NCI-H526 (cell line): Measurements from ENCODE around the gene C17orf67.

Source experiments
- DNase-seq, 2 experiments: peaks; one replicate each; lab custom pipeline; 2025; lab: John Stamatoyannopoulos, UW

Gene C17orf67, protein sequence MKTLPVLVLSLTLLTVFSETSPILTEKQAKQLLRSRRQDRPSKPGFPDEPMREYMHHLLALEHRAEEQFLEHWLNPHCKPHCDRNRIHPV

GRCh38 chr17:56833809-56834379 is at the start of gene C17orf67, which contains the start of gene DGKE:
Gene C17orf67, minus strand, starts transcription at chr17:56833920. Its CDS starts 18,110 bp downstream, at chr17:56815810.
Gene DGKE, plus strand, starts transcription at chr17:56834151. Its CDS starts 645 bp downstream, at chr17:56834796.
- peak; percentile 79 to 97 for DNase-seq

DNA sequence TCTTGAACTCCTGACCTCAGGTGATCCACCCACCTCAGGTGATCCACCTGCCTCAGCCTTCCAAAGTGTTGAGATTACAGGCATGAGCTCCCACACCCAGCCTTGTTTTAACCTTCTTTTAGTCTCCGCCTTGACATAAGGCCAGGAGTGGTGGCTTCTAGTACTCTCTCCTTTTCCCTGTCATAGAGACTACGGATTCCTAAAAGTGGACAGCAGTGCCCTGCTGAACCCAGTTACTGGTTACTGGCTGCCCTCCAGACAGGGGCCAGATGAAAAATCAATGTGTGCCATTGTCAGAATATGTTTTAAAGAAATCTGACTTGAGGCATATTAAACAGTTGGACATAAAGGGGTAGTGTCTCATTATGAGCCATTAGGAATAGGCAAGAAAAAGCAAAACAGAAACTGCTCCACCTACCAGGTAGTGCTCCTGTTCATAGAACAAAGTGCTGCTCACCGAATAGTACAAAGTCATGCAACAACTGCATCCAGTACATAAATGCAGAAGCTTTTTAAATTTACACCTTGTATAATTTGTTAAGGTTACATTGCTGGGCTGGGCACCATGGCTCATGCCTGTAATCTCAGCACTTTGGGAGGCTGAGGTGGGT is 48.1 kb upstream of the C17orf67 start:
- no peak for DNase-seq

GRCh38 chr17:56880571-56880970 is 46.9 kb upstream of the C17orf67 start:
- no peak for DNase-seq

DNA sequence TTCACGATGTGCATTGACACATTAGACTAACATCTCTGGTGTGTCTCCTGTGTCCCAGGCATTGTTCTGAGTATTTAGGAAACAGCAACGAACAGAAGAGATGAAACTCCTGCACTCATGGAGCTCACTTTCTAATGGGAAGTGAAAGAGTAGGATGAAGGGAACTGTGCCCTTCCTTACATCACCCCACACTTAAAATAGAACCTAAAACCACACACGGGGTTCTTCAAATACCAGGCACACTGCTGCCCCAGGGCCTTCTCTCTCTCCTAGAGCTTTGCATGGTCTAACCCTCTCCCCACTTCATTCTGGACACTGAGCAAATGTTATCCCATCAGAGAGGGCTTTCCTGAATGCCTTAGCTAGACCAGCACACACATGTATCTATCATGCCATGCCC is 46.4 kb upstream of the C17orf67 start:
- DNase-seq, result no peak

DNA sequence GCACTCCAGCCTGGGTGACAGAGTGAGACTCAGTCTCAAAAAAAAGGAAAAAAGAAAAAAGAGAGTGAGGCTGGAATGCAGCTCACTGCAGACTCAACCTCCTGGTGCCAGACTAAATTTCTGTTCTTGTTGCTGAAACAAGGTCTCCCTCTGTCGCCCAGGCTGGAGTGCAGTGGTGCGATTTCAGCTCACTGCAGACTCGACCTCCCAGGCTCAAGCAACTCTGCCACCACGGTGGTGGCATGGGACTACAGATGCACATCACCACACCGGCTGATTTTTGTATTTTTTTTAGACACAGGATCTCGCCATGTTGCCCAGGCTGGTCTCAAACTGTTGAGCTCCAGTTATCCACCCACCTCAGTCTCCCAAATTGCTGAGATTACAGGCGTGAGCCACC is 45.6 kb upstream of the C17orf67 start:
- DNase-seq, result no peak

DNA sequence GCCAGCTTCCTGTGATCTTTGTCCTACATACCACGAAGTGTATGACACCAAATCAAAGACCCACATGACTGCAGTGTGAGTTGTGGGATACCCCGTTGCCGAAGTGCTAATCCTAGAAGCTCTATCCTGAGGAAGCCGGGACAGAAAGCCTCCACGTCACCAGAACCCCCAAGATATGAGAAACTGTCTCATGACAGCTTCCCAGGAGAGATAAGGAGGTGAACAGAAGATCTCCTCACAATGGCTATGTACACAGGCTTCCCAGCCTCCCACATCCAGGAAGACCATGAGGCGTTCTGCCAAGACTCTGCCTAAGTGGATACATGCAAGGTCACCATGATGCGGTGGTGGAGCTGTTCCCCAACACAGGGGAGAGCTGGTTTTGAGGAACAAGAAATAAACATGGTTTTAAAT is 43.1 kb upstream of the C17orf67 start:
- no peak for DNase-seq

DNA sequence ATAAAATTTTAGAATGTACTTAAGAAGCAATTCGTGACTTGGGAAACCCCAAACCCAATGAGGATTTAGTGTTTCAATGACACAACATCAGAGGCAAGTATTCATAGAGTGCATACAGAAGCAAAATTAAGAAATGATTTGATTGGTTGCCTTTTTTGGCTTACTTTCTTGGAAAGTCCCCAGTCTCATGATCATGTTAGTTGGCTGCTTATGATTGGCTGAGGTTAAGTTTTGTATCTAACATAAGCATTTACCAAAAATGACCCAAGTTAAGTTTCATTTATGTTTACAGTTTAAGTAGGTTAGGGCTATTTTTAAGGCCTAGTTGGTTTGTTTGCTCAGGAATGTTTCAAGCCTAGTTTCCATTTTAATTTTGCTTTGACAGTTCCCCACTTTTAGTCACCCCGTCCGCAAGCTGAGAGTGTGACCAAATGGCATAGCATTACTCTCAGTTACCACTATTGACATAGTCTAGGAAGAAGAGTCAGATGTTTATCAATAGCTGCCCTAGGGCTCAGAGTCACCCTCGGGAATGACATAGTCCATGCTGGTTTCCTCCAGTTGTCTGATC is 36.4 kb upstream of the C17orf67 start:
- DNase-seq, result no peak

DNA sequence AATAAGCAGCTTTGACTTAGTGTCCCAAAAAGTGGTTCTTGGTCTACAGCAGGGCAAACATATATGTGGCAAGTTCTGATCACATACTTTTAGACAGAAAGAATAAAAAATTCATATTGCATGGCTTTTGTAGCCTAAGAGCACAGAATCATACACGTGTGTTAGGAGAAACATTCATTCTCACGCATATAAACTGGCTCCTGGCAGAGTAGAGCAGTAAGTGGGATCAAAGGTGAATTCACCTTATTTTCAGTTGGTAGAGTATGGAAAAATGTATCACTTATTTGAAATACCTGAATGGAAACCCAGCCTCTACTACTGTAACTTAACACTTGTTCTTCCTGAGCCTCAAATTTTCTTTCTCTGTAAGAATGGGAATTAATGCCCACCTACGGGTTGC is 35.0 kb upstream of the C17orf67 start:
- DNase-seq, result no peak

GRCh38 chr17:56867948-56868376 is 34.2 kb upstream of the C17orf67 start:
- DNase-seq, result no peak

- DNase-seq, result peak in 1 of 2 experiments; percentile 11
These were observed 32.8 kb upstream of the C17orf67 start for GRCh38 chr17:56866496-56866895.

GRCh38 chr17:56866076-56866475 is 32.4 kb upstream of the C17orf67 start:
- DNase-seq, result no peak

DNA sequence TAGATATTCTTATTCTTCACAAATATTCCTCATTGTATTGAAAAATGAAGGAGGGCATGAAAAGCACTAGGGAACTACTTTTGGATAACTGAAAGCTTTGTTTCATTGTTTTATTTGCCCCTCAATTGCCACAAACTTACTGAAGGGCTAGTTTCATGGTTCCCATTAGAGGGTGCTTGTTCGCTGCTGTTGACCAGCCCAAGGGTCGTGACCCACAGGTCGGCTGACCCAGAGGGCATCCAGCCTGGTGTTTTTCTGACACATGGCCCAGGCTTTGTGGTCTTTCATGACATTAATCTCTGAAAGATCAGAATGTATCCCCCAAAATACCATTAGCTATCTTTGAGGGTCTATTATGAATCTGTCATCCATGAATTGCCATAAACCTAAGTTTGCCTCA is 30.3 kb upstream of the C17orf67 start:
- no peak for DNase-seq

- no peak for DNase-seq
These were observed 28.2 kb upstream of the C17orf67 start for GRCh38 chr17:56861899-56862298.

GRCh38 chr17:56851008-56851407 is 17.3 kb upstream of the C17orf67 start:
- DNase-seq, result no peak

GRCh38 chr17:56850591-56850990 is 16.9 kb upstream of the C17orf67 start:
- no peak for DNase-seq

DNA sequence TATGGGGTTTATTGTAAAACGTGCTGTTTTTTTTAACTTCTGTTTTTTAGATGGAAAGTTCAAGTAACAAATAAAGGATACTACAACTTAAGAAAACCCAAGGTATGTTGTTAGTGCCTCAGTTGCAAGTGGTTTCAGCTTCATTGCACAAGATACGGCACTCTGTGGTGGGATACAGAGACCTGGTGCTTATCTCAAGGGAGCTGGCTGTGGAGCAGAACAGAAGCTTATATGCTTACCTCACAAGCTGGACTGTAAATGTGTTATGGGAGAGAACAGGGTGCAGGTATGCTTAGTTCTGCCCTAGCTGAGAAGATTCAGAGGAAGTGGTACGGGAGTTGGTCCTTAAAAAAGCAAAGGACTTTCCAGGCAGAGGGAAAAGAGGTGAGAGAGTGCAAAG is 15.4 kb upstream of the C17orf67 start:
- no peak for DNase-seq

- no peak for DNase-seq
These were observed 13.4 kb upstream of the C17orf67 start for GRCh38 chr17:56847106-56847505.

GRCh38 chr17:56845934-56846333 is 12.2 kb upstream of the C17orf67 start:
- no peak for DNase-seq

DNA sequence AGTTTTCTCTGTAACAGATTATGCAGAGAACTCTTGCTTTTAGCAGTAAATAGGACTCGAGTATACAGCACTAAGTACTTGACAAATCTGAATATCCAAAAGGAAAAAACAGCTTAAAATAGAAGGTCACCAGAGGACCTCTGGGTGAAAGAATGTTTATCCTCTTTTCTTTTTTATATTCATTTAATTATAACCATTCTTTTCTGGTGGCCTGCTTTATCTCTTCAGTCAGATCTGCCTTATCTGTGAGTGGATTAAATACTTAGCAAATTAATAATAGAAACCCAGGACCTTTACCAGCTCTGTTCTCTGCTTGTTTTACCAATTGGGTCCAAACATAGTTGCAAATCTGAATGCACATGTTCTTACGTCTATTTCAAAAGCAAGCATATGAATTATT is 8.9 kb upstream of the C17orf67 start:
- DNase-seq, result no peak

DNA sequence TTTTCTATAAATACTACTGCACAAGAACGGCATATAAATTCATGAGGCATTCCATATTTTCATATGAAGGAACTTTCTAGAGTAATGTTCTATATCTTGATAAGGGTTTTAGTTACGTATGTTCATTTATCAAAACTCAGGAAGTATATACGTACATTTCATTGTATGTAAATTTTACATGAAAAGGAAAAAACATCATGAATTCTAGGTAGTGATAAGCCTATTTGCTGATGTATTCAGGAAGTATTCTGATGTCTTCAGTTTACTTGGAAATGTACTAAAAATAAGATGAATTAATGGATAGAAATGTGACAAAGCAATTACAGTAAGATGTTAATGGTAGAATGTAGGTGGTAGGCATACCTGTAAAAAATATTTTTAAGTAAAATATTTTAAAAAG is 5.0 kb upstream of the C17orf67 start:
- DNase-seq, result no peak

GRCh38 chr17:56835264-56835585 is 1.5 kb upstream of the C17orf67 start:
- DNase-seq, result no peak

- peak; percentile 59 to 89 for DNase-seq
These were observed 902 bp upstream of the C17orf67 start for GRCh38 chr17:56834380-56835263.
